ENCODE data around the gene NOL4L.

The NOL4L gene

DNA sequence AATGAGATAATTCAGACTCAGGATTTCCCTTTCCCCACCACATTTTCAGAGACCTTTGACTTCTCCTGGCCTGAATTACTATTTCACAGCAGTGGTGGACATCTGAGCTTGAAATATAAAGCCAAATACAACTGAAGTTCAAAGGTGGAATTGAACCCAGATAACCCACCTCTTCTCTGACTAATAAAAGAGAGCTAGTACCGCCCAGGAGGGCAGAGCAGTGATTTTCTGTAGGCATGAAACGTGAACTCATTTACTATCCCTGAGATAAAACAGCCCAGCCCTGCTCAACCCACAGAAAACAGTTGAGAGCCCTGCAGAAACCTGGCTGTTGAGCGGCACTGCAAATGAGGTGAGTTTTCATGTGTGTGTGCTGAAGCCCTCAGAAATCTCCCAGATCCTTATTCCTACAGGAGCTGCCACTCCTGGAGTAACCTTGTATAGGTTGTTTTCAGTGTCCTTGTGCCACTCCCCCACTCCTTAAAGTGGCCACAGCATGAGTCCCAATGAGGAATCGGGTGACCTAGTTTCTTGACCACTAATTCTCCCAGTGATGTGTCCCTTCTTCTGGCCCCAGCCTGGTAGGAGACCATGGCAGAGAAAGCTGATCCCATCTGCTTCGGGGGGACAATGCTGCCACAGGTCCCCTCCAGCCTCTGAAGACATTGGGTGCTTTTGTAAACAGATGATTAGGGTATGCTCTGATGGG, 99.2 kb downstream of the NOL4L start:
- peak overlapping the region; percentile 87 for H3K4me3 Mint-ChIP-seq
- no peak for DNase-seq
- H3K4me1 Mint-ChIP-seq, result peaks cover 29% of the 10 kb centered on the region
- H3K9me3 Mint-ChIP-seq, result no peaks in the 10 kb centered on the region
- H3K36me3 Mint-ChIP-seq (ENCODE audit: low read depth), result peaks cover 21% of the 10 kb centered on the region
- TF ChIP-seq, protein P1, sequence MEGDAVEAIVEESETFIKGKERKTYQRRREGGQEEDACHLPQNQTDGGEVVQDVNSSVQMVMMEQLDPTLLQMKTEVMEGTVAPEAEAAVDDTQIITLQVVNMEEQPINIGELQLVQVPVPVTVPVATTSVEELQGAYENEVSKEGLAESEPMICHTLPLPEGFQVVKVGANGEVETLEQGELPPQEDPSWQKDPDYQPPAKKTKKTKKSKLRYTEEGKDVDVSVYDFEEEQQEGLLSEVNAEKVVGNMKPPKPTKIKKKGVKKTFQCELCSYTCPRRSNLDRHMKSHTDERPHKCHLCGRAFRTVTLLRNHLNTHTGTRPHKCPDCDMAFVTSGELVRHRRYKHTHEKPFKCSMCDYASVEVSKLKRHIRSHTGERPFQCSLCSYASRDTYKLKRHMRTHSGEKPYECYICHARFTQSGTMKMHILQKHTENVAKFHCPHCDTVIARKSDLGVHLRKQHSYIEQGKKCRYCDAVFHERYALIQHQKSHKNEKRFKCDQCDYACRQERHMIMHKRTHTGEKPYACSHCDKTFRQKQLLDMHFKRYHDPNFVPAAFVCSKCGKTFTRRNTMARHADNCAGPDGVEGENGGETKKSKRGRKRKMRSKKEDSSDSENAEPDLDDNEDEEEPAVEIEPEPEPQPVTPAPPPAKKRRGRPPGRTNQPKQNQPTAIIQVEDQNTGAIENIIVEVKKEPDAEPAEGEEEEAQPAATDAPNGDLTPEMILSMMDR (IDR thresholded peaks at IDR 0.05), result no peak
- peaks cover 12% of the 10 kb centered on the region for H3K27me3 Mint-ChIP-seq (ENCODE audit: low read depth, poor library complexity)
- peak overlapping the region; percentile 93 for H3K27ac Mint-ChIP-seq

DNA sequence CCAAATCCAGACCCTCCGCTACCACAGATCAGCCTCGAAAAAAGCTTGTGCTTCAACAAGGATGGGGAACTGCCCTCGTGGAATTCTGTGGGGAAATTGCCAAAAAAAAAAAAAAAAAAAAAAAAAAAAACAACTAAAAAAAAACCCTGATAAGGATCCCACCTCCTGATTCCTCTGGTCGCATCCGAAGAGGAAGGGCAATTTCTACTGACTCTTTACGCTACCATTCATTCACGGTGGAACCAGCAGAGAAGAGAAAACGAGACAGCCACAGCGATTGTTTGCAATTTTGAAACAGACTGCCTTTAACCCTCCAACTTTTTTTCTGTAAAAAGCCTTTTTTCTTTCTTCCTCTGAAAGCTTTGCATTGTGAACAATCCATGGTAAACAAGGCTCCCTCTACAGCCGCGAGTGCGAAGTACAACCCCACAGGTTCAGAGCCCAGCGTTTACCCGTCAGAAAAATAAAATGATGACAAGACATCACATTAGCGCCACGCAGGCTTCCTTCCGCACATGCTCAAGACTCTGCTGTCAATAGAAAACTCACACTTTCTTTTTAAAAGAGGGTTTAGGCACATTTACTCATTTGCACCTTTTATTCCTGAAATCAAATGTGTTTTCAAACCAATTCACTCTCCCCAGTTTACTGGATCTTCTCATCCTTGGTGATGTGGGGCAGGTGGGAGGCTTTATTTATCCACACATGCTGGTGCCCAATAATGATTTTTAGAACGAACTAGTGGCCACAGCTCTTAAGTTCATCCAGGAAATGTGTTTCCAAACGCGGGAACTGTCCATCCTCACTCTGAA, 100.0 kb downstream of the NOL4L start:
- TF ChIP-seq, protein P1 (IDR thresholded peaks at IDR 0.05), result peak; percentile 83
- peak overlapping the region; percentile 93 for H3K27ac Mint-ChIP-seq
- H3K27me3 Mint-ChIP-seq (ENCODE audit: low read depth, poor library complexity), result peaks cover 10% of the 10 kb centered on the region
- peak; percentile 70 for DNase-seq
- H3K4me1 Mint-ChIP-seq, result peaks cover 37% of the 10 kb centered on the region
- no peaks in the 10 kb centered on the region for H3K9me3 Mint-ChIP-seq
- peak overlapping the region; percentile 87 for H3K4me3 Mint-ChIP-seq
- H3K36me3 Mint-ChIP-seq (ENCODE audit: low read depth), result peaks cover 21% of the 10 kb centered on the region

DNA sequence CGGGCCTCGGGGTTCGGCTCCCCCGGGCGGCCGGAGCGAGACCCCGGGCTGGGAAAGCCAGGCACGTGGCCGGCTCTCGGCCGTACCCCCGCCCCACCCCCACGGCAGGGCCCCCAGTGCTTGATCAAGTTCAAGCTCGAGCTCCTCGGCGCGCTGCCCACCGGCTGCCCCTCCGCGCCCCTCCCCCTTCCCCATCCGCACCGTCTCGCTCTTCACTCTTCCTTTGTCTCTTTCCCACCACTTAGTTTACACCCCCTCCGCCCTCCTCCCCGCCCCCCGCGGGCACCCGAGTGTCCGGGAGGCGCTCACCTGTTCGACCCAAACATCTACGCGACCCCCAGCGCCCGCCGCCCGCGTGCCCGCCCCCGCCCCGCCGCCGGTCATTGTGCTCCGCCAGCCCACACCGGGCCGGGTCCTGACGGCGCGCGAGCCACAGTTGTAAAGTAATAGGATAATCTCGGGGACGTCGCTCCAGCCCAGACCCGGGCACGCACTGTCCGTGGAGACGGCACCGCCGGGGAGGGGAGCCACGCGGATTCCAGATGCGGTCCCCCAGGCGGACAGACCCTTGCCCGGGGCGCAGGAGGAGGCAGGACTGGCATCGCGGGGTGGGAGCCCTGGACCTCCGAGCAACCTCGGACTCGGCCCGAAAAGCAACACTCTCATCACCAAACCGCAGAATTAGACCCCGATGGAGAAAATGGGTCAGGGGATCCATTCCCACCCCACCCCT, 100.7 kb downstream of the NOL4L start:
- peaks cover 21% of the 10 kb centered on the region for H3K36me3 Mint-ChIP-seq (ENCODE audit: low read depth)
- no peaks in the 10 kb centered on the region for H3K9me3 Mint-ChIP-seq
- H3K27ac Mint-ChIP-seq, result peak overlapping the region; percentile 72
- TF ChIP-seq, protein P1 (IDR thresholded peaks at IDR 0.05), result no peak
- DNase-seq, result peak; percentile 77
- H3K4me1 Mint-ChIP-seq, result peaks cover 44% of the 10 kb centered on the region
- peak overlapping the region; percentile 87 for H3K4me3 Mint-ChIP-seq
- peaks cover 10% of the 10 kb centered on the region for H3K27me3 Mint-ChIP-seq (ENCODE audit: low read depth, poor library complexity)

DNA sequence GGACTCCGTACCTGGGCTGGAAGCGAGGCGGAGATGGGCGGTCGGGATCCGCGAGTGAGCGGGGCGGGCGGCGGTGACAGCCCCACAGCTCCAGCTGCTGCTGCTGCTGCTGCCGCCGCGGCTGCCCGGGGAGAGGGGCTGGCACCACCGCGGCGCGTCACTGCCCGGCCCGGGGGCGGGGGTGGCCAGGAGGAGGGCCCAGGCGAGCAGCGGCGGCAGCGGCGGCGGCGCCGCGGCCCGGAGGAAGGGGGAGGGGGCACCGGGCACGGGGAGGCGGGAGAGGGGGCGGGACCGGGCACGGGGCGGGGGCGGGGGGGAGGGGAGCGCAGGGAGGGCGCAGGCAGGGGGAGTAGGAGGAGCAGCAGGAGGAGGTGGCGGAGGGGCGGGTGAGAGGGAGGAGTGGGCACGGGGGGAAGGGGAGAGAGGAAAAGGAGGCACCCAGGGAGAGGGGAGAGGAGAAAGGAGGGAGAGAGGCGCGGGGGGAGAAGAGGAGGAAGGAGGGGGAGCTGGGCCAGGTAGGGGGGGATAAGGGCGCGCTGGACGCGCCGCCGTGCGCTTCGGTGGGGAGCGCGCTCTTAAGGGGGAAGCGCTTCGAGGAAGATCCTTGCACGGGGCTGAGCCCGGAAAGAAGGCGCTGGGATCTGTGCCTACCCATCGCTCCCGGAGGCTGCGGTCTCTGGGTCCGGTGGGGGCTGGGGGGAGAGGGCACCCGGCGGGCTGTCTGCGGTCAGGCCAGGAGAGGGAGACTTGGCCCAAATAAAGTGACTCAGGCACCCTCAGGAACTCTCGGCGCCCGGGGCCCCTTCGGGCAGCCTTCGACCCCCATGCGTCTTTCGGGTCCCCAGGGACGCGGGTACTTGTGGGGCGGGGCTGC, 101.5 kb downstream of the NOL4L start:
- peaks cover 52% of the 10 kb centered on the region for H3K4me1 Mint-ChIP-seq

More for the DNA sequence above, 101.5 kb downstream of the NOL4L start:
- Mint-ChIP-seq H3K27ac (peak overlapping the region; percentile 51), H3K27me3 (ENCODE audit: low read depth, poor library complexity) (peaks cover 10% of the 10 kb centered on the region), H3K4me3 (peak overlapping the region; percentile 81), H3K36me3 (ENCODE audit: low read depth) (peaks cover 17% of the 10 kb centered on the region), H3K9me3 (no peaks in the 10 kb centered on the region)
- TF ChIP-seq, protein P1 (IDR thresholded peaks at IDR 0.05), result no peak
- DNase-seq, result peak; percentile 86

All from nephron progenitor cell (in vitro differentiated cells).